Stimulated activated CD4-positive, alpha-beta T cell treated with anti-CD3 and anti-CD28 coated beads, TNF-alpha, amount 100 ng/mL, for 48 hours (primary cell): ENCODE results near the gene SMARCA1.
"Not testable (repeated sequence)": the region's sequence is repeated elsewhere in the genome, so short reads cannot be mapped to it uniquely, and the experiment has no call there.

Experiments used
- DNase-seq, 3 donors: peaks; one replicate each; pipeline ENCODE4 v3.0.0-alpha.2; 2020; ENCODE audit warnings: low read depth in 3 of 3

SMARCA1 gene, protein sequence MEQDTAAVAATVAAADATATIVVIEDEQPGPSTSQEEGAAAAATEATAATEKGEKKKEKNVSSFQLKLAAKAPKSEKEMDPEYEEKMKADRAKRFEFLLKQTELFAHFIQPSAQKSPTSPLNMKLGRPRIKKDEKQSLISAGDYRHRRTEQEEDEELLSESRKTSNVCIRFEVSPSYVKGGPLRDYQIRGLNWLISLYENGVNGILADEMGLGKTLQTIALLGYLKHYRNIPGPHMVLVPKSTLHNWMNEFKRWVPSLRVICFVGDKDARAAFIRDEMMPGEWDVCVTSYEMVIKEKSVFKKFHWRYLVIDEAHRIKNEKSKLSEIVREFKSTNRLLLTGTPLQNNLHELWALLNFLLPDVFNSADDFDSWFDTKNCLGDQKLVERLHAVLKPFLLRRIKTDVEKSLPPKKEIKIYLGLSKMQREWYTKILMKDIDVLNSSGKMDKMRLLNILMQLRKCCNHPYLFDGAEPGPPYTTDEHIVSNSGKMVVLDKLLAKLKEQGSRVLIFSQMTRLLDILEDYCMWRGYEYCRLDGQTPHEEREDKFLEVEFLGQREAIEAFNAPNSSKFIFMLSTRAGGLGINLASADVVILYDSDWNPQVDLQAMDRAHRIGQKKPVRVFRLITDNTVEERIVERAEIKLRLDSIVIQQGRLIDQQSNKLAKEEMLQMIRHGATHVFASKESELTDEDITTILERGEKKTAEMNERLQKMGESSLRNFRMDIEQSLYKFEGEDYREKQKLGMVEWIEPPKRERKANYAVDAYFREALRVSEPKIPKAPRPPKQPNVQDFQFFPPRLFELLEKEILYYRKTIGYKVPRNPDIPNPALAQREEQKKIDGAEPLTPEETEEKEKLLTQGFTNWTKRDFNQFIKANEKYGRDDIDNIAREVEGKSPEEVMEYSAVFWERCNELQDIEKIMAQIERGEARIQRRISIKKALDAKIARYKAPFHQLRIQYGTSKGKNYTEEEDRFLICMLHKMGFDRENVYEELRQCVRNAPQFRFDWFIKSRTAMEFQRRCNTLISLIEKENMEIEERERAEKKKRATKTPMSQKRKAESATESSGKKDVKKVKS

DNA sequence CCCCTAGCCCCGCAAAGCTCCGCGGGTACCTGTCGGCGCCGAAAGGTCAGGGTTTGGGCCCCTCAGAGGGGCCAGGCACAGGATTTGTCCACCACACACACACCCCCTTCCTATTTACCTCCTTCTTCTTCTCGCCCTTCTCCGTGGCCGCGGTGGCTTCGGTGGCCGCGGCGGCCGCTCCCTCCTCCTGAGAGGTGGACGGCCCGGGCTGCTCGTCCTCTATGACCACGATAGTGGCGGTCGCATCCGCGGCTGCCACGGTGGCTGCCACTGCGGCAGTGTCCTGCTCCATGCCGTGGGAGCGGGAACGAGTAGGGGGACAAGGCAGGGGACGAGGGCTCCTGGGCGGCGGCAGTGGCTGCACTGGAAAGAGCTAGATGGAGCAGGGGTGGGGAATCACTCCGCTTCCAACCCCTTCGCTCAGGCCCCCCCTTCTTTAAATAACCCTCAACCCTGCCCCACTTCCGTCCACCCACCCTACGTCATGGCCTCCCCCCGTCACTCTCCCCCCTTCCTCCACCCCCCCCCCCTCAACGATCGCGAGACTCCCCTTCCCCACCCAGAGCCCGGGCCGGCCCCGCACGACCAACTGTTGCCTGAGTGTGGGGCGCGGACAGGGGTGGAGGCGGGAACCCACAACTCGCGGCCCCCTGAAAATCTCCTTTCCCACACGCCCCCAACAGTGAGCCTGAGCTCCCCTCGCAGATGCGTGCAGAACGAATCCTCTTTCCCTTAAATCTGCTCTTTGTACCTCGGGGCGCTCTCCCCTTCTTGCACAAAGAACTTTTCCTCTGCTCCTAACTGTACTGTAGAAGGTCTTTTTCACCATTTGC is at the start of gene SMARCA1:
Gene SMARCA1 (minus strand): TSS at position 412 of the 833 bp plus-strand sequence. CDS start 120 bp downstream, at position 292.
- no peak for DNase-seq

DNA sequence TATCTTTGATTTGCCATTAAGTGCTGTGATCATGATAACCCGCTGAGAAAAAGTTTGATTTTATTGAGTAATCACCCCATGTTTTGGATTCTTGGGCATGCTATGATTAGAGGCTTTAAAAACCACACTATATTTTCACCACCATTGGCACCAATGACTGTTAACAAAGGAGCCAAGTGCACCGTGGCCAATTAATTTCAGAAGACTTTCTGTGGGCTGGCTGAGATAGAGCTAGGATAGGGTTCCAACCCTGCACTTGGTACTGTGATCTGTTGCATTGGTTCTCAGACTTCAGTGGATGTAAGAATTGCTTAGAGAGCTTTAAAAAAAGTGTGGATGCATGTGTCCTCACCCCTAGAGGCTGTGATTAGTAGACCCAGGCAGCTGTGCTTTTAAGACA is 49.1 kb upstream of the SMARCA1 start:
- no peak for DNase-seq

DNA sequence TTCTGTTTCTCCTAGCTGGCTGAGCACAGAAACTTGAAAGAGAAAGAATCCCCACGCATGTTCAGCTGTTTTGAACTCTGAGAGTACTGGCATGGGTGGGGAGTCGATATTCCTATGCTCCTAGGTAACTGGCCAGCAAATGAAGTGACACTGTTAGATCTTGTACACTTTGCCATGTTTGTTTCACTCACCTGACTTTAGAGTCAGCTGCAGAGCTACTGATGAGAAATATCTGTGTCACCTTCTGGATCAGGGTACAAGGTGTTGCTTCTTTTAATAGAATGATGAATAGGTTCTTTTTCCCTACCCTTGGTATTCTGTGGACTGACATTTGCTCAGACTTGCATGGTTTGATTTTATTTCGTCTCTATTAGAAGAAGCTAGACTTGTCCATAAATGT is 45.1 kb upstream of the SMARCA1 start:
- no peak for DNase-seq

DNA sequence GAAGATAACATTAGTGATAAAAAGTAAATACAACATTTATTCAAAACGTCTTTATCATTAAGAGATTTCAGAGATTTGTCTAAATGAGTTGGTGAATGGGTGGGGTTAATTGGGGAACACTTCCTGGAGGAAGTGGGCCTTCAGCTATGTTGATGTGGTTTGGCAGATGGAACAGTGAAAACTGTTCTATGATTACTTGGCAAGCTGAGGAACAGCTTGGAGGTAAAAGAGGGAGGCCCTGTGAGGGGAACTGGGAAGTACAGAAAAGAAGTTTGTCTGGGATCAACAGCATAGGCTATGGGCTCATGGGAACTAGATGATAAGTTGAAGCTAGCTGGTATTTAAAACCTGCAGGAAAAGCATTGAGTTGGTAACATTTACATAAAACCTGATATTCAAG is 42.8 kb upstream of the SMARCA1 start:
- no peak for DNase-seq

DNA sequence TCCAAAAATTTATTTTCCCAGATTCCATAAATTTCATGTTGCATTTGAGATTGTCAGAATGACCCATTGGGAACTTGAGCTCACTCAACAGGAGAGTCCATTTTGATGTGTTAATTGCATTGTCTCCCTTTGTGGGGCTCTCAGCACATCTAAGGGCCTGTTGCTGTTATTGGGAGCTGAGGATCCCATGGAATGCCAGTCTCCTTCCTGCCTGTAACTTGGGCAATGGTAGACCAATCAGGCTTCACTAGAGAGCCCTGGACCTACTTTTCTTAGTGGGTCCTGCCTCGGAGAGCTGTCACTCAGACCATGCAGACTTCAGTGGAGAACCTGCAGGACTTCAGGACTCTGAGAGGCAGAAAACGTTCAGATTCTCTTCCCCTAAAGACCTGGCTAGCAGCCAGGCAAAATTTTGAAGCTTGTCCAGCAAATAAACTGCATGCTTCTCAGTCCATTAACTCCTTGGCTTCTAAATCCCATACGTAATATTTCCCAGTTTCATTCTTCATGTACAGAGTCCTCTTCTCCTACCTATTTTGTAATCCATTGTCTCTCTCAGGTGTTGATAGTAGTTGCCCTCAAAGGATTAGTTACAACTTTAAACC is 41.9 kb upstream of the SMARCA1 start:
- DNase-seq: no peak

DNA sequence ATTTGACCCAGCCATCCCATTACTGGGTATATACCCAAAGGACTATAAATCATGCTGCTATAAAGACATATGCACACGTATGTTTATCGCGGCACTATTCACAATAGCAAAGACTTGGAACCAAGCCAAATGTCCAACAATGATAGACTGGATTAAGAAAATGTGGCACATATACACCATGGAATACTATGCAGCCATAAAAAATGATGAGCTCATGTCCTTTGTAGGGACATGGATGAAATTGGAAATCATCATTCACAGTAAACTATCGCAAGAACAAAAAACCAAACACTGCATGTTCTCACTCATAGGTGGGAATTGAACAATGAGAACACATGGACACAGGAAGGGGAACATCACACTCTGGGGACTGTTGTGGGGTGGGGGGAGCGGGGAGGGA is 41.1 kb upstream of the SMARCA1 start:
- DNase-seq: not testable (repeated sequence)

DNA sequence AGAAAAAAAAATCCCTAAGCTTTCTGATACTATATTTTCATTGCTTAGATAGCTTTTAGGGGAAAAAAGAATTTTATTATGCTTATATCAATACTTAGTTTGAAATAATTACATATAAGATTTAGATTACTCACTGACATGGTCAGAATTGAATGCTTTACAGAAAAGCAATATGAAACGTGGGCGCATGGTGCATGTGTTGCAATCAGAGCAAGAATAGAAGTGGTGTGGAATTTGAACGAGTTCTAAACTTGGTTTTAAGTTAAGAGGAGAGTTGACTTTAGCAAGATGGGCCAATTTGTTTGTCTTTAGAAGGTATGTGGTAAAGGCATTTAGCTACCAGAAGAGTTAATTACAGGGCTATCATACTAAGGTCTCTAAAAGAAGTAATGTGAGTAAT is 38.2 kb upstream of the SMARCA1 start:
- no peak for DNase-seq

DNA sequence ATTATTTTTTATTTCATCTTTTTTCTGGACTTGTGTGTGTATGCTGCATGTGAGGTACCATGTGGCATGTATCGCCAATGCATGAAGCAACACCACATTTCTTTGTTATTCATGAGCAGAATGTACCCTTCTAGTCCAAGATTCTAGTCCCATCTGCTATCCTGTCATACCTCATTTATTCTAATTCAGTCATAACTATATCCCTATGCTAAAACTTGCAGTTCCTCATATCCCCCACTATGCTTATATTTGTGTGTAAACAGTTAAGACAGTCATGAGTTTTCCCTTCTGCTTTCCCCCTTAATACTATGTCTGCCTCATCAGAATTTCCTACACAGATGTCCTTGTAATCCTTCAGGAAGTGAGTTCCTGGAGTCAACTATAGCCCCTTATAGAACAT is 36.5 kb upstream of the SMARCA1 start:
- no peak for DNase-seq

DNA sequence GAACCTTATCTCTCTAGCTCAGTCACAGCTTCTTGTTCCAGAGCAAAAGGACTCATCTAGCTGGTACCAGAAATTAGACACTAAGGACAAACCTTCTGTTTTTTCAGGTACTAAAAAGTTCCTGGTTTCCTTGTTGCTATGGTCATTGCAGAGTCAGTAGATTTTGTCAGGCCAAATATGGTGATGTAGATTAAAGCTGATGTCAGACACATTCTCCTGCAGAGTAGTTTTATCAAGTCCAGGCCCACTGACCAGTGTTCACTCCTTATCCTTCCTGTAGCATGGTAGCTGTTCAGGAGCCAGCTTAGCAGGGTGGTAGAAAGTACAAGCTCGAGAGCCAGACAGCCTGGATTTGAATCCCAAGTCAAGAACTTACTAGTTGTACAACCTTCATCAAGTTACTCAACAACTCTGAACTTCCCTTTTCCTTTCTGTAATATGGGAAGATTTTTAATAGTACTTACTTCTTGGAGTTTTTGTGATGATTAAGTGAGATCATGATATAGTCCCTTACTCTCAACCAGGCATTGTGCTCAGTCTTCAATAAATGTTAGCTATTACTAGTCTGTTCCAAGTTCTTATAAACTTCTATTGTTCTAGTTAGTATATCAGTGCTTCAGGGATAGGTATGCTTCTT is 34.7 kb upstream of the SMARCA1 start:
- DNase-seq: no peak

DNA sequence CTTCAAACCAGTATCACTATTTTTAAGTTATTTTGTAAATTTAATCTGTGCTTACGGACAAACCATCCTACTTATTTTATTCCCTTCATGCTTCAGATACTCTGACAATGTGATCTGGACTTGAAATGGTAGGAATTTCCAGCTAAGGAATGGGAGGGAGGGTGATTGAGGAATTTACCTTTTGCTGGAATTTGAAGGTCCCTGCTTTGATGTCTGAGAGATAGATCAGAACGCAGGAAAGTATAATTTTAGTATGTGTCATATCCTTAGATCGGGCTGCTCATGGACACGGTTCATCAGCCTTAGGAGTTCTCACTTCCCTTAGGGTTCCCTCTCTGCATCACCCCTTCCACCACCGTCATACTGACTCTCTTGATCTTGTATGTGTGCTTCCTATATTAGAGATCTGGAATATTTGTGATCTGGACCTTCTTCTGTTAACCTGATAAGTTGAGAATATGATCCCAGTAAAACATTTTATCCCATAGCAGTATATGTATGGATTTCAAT is 33.6 kb upstream of the SMARCA1 start:
- no peak for DNase-seq

DNA sequence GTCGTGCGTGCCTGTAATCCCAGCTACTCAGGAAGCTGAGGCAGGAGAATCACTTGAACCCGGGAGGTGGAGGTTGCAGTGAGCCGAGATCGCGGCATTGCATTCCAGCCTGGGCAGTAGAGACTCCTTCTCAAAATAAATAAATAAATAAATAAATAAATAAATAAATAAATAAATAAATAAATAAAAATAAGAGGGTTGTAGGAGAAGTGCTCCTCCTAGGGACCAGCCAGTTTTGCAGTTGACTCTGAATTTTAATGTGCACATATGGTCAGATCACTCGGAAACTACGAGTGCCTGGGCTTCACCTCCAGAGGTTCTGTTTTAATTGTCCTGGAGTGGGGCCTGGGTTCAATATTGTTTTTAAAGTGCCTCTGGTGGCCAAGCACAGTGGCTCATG is 31.5 kb upstream of the SMARCA1 start:
- not testable (repeated sequence) for DNase-seq

DNA sequence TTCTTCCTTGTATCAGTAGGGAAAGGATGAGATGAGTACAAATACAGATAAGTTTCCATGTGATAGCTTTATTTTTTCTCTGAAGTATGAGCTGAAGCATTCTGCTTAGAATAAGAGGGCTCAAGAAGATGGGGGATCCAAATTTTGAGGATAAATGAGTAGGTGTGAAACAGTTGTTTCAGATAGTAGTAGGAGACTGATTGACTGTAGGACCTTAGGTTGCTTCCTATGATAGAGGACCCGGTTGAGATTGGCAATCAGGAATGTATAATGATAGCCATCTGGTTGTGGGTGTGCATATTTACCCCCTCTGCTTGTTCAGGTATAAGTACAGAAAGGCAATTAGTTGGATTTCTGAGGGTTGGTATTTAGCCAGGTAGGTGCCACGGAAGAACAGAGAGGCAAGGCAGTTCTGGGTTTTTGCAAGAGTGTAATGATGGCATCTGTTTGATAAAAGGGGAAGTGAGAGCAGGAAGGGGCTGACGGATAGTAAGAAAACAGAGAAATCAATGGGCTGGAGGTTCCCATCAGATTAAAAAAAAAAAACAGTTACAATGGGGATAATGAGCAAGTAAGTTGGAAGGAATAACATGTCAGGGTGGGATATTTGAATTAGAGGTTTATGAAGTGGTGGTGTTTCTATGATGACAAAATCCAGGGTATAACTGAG is 30.5 kb upstream of the SMARCA1 start:
- DNase-seq: no peak

DNA sequence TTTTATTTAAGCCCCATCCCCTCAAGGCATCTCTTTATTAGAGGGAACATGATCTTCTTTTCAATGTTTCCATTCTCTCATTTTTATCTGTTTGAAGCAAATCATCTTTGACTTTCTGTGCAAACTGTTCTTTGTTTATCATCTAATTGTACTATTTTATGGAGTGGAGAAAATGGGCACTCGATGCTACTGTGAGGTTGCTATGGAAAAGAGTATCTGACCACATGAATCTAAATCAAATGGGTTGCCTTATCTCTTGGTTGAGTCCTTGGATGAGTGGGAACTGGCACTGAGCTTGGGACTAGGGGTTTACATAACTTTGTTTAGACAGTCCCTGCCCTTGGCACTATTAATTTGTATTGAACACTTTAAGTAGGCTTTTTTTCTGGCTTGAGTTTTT is 25.8 kb upstream of the SMARCA1 start:
- DNase-seq: no peak

DNA sequence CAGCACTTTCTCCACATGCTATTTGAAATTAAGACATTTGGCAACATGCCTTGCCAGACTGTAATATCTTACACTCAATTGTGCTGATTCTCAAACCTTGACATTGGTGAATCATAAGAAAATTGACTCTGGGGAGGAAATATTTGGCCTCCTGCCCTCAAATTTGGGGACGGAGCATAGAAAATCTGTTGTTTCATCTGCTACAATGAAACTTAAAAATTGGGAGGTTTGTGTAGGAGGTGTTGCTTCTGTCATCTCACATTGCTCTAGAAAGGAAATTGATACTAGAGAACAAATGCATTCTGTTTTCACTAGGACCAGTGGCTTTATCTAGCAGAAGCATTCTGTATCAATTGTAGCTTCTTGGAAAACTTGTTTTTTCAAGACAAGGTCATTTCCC is 22.1 kb upstream of the SMARCA1 start:
- DNase-seq: no peak

DNA sequence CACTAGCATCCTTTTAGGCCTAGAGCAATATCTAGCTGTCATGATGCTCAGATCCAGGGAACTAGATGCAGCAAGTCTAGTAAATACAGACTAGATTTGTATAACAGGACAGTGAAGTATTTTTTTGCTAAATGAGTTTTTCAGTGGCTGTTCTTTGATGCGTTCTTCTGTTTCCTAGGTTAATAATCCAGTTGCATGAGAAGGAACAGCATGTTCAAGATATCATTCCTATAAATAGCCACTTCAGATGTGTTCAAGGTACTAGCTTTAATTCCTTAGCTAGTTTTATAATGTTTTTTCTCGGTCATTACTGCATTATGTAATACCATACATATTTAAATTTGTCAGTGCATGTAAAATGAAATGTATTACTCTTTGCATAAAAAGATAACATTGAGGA is 21.5 kb upstream of the SMARCA1 start:
- DNase-seq: no peak

DNA sequence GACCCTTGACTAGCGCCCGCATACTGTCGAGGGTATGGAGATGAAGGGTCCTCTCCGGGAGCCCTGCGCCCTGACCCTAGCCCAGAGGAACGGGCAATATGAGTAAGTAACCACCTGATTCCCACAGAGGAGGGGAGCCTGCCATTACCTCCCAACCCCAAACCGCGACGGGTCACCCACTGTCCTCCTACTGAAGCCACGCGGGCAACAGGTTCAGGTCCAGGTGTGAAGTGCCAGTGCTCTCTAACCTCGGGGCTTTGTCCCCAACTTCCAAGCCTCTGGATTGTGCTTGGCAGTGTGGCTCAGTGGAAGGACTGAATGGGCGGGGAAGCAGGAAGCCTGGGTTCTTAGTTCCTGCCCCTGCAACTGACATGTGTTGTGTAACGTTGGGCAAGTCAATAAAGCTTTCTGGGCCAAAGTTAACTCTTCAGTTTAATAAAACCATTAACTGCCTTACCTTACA is 17.5 kb upstream of the SMARCA1 start:
- DNase-seq: no peak

DNA sequence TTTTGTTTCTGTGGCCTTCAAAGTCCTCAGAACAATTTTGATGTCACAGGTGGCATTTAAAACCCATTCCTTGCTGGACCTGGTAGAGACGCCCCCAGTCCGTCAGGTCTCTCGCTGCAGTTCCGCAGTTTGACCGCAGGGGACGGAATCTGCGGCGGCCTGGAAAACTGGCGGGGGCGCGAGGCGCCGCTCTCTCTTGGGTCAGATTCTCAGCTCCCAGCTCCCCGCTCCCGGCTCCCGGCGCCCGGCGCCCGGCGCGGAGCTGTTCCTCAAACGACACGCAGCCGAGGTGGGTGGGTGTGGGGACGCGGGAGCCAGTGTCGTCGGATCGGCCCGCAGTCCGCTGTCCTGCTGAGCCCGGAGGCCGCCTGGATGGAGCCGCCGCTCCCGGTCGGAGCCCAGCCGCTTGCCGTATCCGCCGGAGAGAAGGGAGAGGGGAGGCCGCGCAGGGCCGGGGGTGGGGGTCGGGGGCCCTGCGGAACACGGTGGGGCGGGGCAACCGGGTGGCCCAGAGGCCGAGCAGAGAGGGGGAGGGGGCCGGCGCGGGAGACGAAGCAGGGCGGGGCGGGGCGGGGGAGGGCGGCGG is 16.9 kb upstream of the SMARCA1 start, which contains the start of gene OCRL:
Gene OCRL (plus strand): TSS at position 192 of the 586 bp plus-strand sequence. CDS start 181 bp downstream, at position 373.
- peak; percentile 15 to 37 (median 33) for DNase-seq

DNA sequence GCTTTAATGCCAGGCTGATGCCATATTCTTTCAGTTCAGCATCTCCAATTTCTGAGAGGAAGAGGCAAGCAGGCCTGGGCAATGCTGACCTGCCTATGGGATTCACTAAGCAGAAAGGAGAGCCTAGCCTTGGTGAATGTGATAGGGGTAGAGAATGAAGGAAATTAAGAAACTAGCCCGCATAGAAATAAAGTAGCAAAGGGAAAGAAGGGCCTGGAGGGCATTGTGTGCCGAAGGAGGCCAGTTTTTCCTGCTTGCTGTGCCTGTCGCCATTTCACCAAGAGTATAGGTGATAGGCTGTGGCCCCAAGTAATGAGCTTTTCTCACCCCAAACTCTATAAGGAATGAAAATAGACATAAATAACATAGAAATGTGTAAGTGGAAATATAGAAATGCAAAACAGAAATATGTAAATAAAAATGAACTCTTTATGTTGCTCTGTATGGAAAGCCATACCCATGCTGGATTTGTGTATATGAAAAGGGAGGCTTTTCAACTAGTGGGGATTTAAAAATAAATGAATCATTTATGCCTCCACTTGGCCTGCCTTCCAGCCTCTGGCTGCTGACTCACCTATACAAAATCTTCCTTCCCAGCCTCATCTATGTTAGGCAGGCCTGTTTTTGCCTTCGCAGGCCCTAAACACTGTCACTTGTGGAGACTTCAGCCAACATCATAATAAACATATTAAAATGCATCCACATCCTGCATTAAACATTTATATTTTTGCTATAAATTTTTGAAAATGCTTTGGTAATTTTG is 11.7 kb upstream of the SMARCA1 start:
- no peak for DNase-seq
